CD4-positive, alpha-beta T cell treated with Interleukin-4 for 1 hour (primary cell): ENCODE measurements around the gene C9orf78.
"Not testable (repeated sequence)": the region's sequence is repeated elsewhere in the genome, so short reads cannot be mapped to it uniquely, and the experiment has no call there.

ENCODE experiments used
- DNase-seq, 2 donors: peaks; one replicate each; pipeline ENCODE4 v3.0.0-alpha.2; 2020 to 2022

Gene C9orf78

GRCh38 chr9:129809346-129809745 lies 25.7 kb downstream of the C9orf78 start:
- no peak for DNase-seq

- no peak for DNase-seq
Measured at GRCh38 chr9:129806061-129806460, 29.0 kb downstream of the C9orf78 start.

- no peak for DNase-seq
Measured at GRCh38 chr9:129803676-129804060, 31.4 kb downstream of the C9orf78 start.

GRCh38 chr9:129802833-129803675 lies 32.0 kb downstream of the C9orf78 start, which contains the start of gene TOR1B:
TSS of gene TOR1B (plus strand) at chr9:129803184. CDS start at chr9:129803213, 29 bp downstream.
- peak; percentile 94 to 96 for DNase-seq

- no peak for DNase-seq
Measured at GRCh38 chr9:129801504-129801903, 33.6 kb downstream of the C9orf78 start.

- DNase-seq: no peak
Measured at GRCh38 chr9:129798973-129799372, 36.1 kb downstream of the C9orf78 start.

- DNase-seq: not testable (repeated sequence)
Measured at GRCh38 chr9:129796029-129796428, 39.0 kb downstream of the C9orf78 start.

GRCh38 chr9:129794549-129794948 lies 40.5 kb downstream of the C9orf78 start:
- no peak for DNase-seq

- no peak for DNase-seq
Measured at GRCh38 chr9:129786481-129786880, 48.6 kb downstream of the C9orf78 start.

- no peak for DNase-seq
Measured at GRCh38 chr9:129785866-129786265, 49.2 kb downstream of the C9orf78 start.

GRCh38 chr9:129784970-129785369 lies 50.1 kb downstream of the C9orf78 start:
- not testable (repeated sequence) for DNase-seq

- peak; percentile 78 to 84 for DNase-seq
Measured at GRCh38 chr9:129783516-129784361, 51.3 kb downstream of the C9orf78 start.

- DNase-seq: no peak
Measured at GRCh38 chr9:129781981-129782380, 53.1 kb downstream of the C9orf78 start.

- DNase-seq: no peak
Measured at GRCh38 chr9:129781131-129781530, 53.9 kb downstream of the C9orf78 start.

GRCh38 chr9:129779560-129780190 lies 55.4 kb downstream of the C9orf78 start:
- no peak for DNase-seq

GRCh38 chr9:129778469-129778868 lies 56.6 kb downstream of the C9orf78 start:
- no peak for DNase-seq

- DNase-seq: no peak
Measured at GRCh38 chr9:129777769-129778130, 57.3 kb downstream of the C9orf78 start.
